Type B pancreatic cell (in vitro differentiated cells): Measurements from ENCODE around the gene PGS1. TPM values are rescaled to one million over a fixed set of nuclear protein-coding genes. Genes with fewer than 3 reads are reported as not detected.

Experiments used
- DNase-seq: peaks from one replicate; pipeline ENCODE4 v3.0.0; 2021; ENCODE audit warnings: mixed read lengths; ENCODE audit not compliant: unreplicated experiment; ENCODE audit errors: extremely low spot score
- H3K27ac Mint-ChIP-seq: 2 replicates; pipeline ENCODE4 v1.8.0; 2021; ENCODE audit warnings: mild to moderate bottlenecking, mixed read lengths
- H3K27me3 Mint-ChIP-seq: 2 replicates; pipeline ENCODE4 v1.8.0; 2021; ENCODE audit warnings: mixed read lengths
- H3K36me3 Mint-ChIP-seq: 2 replicates; pipeline ENCODE4 v1.8.0; 2021; ENCODE audit warnings: mixed read lengths
- H3K4me1 Mint-ChIP-seq: one replicate; pipeline ENCODE4 v1.8.0; 2021; ENCODE audit warnings: mixed read lengths; ENCODE audit not compliant: unreplicated experiment
- H3K4me3 Mint-ChIP-seq: 2 replicates; pipeline ENCODE4 v1.8.0; 2021; ENCODE audit warnings: mild to moderate bottlenecking, mixed read lengths
- H3K9me3 Mint-ChIP-seq: 2 replicates; pipeline ENCODE4 v1.8.0; 2021; ENCODE audit warnings: mixed read lengths
- CTCF ChIP-seq: fragments of 200-600 bp; sonication (generic); conservative IDR thresholded peaks from 2 replicates; pipeline ENCODE4 v1.5.0; 2021; ENCODE audit warnings: antibody characterized with exemption, mild to moderate bottlenecking
- total RNA-seq: library from RNA; stranded (reverse); gene quantifications from 2 replicates; pipeline ENCODE4 v1.2.1, GENCODE V29; 2021; ENCODE audit warnings: low replicate concordance

Gene PGS1
- total RNA-seq, 1 donor from 2014 or later: 54.8 TPM

GRCh38 chr17:78401891-78402290 is 23.4 kb downstream of the PGS1 start:
- Mint-ChIP-seq H3K27me3 (no peaks in the 10 kb centered on the region), H3K4me1 (no peaks in the 10 kb centered on the region), H3K36me3 (peaks cover 17% of the 10 kb centered on the region), H3K27ac (no peak overlapping the region), H3K4me3 (no peak overlapping the region), H3K9me3 (no peaks in the 10 kb centered on the region)
- no peak for DNase-seq
- no peak for TF ChIP-seq CTCF

GRCh38 chr17:78403822-78404221 is 25.4 kb downstream of the PGS1 start:
- peaks cover 17% of the 10 kb centered on the region for H3K36me3 Mint-ChIP-seq
- peaks cover 6% of the 10 kb centered on the region for H3K4me1 Mint-ChIP-seq
- TF ChIP-seq CTCF: no peak
- no peaks in the 10 kb centered on the region for H3K27me3 Mint-ChIP-seq
- H3K4me3 Mint-ChIP-seq: no peak overlapping the region
- no peaks in the 10 kb centered on the region for H3K9me3 Mint-ChIP-seq
- H3K27ac Mint-ChIP-seq: no peak overlapping the region
- no peak for DNase-seq

GRCh38 chr17:78406396-78406795 is 27.9 kb downstream of the PGS1 start:
- no peaks in the 10 kb centered on the region for H3K27me3 Mint-ChIP-seq
- no peak overlapping the region for H3K4me3 Mint-ChIP-seq
- peaks cover 13% of the 10 kb centered on the region for H3K4me1 Mint-ChIP-seq
- H3K9me3 Mint-ChIP-seq: no peaks in the 10 kb centered on the region
- H3K36me3 Mint-ChIP-seq: peaks cover 12% of the 10 kb centered on the region
- DNase-seq: no peak
- H3K27ac Mint-ChIP-seq: no peak overlapping the region
- TF ChIP-seq CTCF: no peak

- no peak overlapping the region for H3K4me3 Mint-ChIP-seq
- DNase-seq: no peak
- H3K36me3 Mint-ChIP-seq: peaks cover 8% of the 10 kb centered on the region
- peaks cover 17% of the 10 kb centered on the region for H3K4me1 Mint-ChIP-seq
- H3K9me3 Mint-ChIP-seq: no peaks in the 10 kb centered on the region
- no peak overlapping the region for H3K27ac Mint-ChIP-seq
- no peaks in the 10 kb centered on the region for H3K27me3 Mint-ChIP-seq
- no peak for TF ChIP-seq CTCF
These were observed 28.5 kb downstream of the PGS1 start for GRCh38 chr17:78406920-78407319.

- Mint-ChIP-seq H3K4me3 (no peak overlapping the region), H3K36me3 (peaks cover 4% of the 10 kb centered on the region), H3K27me3 (no peaks in the 10 kb centered on the region), H3K9me3 (no peaks in the 10 kb centered on the region), H3K4me1 (peaks cover 21% of the 10 kb centered on the region), H3K27ac (peak overlapping the region; percentile 36)
- TF ChIP-seq CTCF: no peak
- no peak for DNase-seq
These were observed 29.0 kb downstream of the PGS1 start for GRCh38 chr17:78407387-78408000.
